Stimulated activated CD8-positive, alpha-beta memory T cell treated with anti-CD3 and anti-CD28 coated beads, Interleukin-15, amount 100 ng/mL, for 1 hour (primary cell): ENCODE results near the gene DENND4A.
"Not testable (repeated sequence)": the region's sequence is repeated elsewhere in the genome, so short reads cannot be mapped to it uniquely, and the experiment has no call there.

Experiments
- DNase-seq: peaks from one replicate; pipeline ENCODE4 v3.0.0-alpha.2; 2020; ENCODE audit warnings: low read depth

Gene DENND4A

DNA sequence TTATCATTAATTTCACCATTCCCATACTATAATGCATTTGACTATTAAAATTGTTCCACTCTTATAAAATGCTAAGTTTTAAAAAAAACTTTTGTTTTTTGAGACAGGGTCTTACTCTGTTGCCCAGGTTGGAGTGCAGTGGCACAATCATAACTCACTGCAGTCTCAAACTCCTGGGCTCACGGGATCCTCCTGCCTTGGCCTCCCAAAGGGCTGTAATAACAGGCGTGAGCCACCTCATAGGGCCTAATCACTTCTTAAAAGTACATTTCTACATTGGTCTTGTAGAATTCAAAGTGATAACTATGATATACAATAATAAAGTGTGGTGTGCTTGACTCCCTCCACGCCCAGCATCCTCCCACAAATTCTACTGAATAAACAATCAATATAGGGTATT lies 3.0 kb downstream of the DENND4A start:
- DNase-seq, result no peak

DNA sequence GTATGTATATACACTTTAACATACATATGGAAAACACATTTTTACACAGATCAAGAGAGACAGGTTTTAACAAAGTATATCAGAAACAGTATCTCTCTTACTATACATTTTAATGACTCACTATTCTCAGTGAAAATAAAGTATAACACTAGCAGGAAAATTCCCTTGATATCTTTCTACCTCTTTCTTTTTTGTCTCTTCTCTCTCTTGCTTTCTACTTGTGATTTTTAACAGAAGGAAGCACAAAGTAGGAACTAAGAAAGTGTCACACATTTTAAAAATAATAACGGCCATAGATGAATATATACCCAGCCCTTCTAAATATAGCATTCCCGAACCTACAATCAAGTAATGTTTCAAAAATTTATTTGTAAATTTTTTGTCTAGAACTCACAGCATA lies 4.8 kb downstream of the DENND4A start:
- DNase-seq, result no peak

DNA sequence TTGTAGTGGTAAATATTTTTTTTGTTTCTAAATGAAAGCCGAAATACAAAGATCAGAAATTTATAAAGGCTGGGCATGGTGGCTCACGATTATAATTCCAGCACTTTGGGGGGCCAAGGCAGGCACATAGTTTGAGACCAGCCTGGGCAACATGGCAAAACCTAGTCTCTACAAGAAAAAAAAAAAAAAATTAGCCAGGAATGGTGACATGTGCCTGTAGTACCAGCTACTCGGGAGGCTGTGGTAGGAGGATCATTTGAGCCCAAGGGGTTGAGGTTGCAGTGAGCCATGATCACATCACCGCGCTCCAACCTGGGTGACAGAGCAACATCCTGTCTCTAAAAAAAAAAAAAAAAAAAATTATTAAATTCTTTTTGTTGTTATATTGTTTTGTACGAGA lies 6.9 kb downstream of the DENND4A start:
- DNase-seq, result no peak

DNA sequence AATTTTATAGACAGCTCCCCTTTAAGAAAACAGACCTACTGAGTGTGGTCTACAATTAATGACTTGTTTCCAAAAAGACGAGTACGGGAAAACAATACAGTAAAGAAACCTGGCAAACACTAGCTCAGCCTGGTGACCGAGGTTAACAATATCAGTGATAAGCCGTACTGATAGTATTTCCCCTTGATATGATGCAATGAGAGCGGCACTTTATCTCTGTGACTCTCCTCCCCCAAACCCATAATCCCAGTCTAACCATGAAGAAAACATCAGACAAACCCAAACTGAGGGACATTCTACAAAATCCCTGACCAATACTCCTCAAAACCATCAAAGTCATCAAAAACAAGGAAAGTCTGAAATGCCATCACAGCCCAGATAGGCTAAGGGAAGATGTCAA lies 8.2 kb downstream of the DENND4A start:
- DNase-seq, result no peak

DNA sequence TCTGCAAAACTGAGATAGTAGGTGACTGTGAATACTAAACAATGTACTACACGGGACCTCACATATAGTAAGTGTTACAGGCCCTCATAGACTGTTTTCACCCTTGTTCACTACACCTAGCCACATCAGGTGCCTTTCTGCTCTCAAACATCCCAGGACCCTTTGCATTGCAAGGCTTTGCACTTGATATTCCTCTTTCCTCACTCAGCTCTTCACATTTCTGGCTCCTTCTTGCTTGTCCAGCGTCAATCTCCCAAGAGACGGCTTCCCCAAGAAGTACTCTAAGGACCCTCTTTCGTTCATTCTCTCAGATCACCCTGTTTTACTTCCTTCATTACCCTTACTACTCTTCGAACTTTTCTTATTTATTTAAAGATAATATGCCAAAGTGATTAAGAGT lies 10.0 kb downstream of the DENND4A start:
- DNase-seq, result no peak

DNA sequence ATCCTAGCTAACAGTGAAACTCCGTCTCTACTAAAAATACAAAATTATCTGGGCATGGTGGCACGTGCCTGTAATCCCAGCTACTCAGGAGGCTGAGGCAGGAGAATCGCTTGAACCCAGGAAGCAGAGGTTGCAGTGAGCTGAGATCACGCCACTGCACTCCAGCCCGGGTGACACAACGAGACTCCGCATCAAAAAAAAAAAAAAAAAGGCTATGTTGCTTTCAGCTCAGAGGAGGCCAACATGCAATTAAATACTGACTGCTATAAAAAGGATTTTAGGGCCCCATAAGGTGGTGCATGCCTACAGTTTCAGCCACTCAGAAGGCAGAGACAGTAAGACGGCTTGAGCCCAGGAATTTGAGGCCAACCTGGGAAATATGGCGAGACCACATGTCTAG lies 13.4 kb downstream of the DENND4A start:
- not testable (repeated sequence) for DNase-seq

DNA sequence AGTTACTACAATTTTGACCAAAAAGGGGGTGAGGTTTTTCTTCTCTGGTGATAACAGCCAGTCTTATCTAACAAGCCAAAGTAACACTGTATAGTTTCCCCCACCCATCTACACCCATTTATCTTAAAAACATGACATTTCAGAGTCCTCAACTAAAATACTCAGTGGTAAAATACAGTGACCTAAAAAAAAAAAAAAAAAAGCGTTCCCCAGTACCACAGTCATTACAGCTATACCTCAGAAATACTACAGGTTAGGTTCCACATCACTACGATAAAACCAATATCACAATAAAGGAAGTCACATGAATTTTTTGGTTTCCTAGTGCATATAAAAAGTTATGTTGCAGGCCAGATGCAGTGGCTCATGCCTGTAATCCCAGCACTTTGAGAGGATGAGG lies 13.8 kb downstream of the DENND4A start:
- DNase-seq, result no peak

DNA sequence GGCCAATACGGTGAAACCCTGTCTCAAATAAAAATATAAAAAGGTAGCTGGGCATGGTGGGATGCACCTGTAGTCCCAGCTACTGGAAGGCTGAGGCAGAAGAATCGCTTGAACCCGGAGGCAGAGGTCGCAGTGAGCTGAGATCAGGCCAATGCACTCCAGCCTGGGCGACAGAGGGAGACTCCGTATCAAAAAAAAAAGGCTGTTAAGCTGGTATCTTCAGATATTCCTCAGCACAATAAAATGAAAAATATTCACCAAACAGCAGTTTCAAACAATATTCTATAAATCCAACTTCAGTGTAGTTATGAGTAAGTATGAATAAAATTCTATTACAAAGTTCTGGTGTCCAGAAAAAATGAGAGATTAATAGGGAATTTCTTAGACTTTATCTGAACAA lies 14.2 kb downstream of the DENND4A start:
- DNase-seq, result no peak

DNA sequence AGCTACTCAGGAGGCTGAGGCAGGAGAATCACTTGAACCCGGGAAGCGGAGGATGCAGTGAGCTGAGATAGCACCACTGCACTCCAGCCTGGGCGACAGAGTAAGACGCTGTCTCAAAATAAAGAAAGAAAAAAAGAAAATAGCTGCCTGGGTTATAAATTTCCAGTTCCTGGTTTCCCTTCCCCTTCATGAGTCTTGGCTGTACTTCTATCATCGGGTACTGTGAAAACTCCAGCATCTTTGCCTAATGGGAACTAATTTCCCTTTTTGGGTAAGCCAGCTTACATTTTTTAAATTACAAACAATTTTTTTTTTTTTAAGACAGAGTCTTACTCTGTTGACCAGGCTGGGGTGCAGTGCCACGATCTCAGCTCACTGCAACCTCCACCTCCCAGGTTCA lies 15.0 kb downstream of the DENND4A start:
- DNase-seq, result no peak

DNA sequence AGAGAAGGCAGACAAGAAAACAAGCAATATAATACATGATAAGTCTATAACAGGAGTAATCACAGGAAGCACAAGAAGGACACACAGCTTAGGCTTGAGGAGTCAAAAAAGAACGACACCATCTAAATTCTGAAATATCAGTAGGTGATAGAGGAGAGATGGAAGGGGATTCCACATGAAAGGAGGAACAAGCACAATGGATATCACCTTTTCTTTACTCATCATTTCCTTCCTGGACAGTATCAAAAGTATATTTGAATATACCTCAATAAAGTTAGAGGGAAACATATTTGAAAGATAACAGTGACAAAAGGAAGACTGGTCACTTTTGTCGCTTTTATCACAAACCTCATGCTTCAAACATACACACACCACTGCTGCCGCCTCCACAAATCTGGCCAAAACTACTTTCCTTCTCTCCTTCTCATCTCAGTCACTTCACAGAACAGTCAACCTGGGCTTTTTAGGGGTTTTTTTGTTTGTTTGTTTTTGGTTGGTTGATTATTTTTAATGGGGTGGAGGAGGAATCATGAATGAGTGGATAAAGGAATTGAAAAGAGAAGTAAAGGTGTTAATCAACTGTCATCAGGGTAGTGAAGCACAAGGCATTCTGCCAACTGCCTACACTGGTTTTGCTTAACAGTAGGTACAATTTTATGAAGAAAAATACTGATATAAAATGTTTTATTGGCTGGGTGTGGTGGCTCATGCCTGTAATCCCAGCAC lies 18.5 kb downstream of the DENND4A start:
- no peak for DNase-seq

DNA sequence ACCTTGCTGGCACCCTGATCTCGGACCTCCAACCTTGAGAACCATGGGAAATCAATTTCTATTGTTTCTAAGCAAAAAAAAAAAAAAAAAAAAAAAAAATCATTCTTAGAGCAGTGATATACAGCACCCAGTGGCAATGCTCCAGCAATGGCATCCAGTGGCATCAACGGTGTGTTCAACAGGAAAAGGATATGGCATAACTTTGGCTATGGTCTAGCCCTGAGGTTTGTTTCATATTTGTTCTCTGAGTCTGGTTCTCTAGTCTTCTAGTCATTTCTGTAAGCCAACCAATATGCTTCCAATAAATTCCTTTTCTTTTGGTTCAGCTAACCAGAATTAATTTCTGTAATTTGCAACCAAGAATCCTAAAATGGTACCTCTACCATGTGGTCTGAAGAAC lies 19.2 kb downstream of the DENND4A start:
- DNase-seq, result no peak

DNA sequence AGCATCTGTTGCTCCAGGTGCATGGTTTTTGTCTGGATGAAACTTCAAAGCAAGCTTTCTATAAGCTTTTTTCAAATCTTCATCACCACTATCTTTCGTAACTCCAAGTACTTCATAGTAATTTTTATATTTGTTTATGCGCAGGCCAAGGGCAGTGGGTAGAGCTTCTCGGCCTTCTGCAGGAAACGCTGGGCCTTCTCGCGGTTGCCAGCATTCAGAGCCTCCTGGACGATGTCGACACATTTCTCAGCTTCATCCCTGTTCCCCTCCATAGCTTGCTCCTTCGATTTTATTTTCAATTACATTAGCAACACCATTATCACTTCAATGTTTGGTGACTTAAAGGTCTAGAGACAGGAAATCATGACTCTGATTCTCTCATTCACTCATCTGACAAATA lies 20.2 kb downstream of the DENND4A start:
- DNase-seq, result no peak

DNA sequence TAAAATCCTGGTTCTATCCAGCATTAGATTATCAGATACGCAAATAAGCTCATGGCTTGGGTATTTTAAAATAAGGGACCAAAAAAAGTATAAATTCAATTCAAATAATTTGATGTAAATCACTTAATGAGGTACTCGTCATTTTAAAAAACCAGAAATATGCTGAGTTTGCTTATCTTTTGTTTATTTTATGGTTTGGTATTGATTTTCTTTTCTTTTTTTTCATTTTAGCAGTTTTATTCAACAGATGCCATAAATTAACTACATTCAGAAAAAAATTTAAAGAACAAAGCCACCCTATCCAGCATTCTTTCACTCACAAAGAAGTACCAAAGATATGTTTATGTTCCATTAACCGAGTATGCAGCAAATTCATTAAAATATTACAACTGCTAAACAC lies 22.6 kb downstream of the DENND4A start:
- DNase-seq, result no peak

DNA sequence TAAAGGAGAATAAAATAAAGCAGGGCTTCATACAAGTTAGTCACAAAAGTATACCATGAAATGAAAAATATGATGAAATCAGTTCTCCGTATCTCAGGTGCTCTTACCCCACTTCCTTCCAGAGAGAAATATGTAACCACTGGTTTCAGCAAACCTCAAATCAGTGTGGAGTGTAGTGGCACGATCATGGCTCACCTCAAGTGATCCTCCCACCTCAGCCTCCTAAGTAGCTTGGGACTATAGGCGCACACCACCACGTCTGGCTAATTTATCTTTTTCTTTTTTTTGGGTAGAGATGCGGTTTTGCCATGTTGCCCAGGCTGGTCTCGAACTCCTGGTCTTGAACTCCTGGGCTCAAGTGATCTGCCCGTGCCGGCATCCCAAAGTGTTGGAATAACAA lies 24.2 kb downstream of the DENND4A start:
- no peak for DNase-seq

DNA sequence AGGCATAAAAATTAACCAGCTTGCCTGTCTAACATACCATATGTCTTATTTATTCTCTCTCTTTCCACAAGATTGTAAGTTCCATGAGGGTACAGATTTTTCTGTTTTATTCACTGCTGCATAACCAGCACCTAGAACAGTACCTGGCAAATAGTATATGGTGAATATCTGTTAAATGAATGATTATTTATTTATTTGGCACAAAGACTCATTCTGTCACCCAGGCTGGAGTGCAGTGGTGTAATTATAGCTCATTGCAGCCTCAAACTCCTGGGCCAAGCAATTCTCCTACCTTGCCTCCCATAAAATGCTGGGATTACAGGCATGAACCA lies 24.9 kb downstream of the DENND4A start:
- no peak for DNase-seq

DNA sequence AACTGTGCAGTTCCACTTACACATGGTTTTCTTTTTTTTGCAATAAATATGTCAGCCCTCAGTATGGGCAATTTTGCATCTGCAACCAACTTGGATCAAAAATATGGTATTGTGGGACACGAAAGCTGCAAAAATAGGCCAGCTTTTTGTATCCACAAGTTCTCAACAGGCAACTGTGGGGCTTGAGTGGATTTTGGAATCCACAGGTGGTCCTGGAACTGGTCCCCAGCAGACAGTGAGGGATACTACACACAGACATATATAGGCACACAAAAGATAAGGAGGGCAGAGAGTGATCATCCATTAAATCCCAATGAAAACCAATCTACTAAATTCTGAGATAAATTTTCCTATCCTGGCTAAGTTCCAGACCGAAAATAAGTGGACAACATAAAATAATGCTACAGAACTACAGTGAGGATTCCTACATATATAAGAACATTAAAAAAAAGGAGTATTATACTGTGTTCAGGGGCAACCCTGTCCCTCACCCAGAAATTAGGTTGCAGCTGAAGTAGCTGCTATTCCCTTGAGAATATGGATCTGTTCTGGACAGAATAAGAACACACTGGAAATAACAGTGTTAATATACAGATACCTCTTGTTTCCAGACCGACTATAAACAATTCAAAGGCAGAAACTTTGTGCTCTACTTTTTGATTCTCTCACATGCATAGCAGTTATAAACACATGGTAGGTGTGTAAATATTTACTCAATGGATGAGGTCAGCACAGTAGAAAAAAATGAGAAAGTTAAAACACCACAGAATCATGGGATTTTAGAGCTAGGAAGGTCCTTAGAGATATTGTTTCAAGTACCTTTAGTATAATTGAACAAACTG lies 25.4 kb downstream of the DENND4A start:
- DNase-seq, result no peak

DNA sequence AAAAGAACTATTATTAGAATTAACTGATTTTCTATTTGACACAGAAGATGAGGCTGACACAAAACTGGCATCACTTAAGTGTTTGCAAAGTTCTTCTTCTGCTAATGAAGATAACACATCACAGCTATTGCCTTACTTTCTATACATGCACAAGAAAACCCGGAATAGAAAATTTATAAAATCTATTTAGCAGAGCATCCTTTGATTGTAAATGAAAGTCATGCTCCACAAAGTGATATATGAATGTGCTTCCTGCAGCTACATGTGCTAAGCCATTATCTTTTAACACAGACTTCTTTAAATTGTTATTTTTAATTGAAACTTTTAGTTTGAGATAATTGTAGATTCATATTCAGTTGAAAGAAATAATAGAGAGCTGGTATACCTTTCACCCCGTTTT lies 27.0 kb downstream of the DENND4A start:
- no peak for DNase-seq

DNA sequence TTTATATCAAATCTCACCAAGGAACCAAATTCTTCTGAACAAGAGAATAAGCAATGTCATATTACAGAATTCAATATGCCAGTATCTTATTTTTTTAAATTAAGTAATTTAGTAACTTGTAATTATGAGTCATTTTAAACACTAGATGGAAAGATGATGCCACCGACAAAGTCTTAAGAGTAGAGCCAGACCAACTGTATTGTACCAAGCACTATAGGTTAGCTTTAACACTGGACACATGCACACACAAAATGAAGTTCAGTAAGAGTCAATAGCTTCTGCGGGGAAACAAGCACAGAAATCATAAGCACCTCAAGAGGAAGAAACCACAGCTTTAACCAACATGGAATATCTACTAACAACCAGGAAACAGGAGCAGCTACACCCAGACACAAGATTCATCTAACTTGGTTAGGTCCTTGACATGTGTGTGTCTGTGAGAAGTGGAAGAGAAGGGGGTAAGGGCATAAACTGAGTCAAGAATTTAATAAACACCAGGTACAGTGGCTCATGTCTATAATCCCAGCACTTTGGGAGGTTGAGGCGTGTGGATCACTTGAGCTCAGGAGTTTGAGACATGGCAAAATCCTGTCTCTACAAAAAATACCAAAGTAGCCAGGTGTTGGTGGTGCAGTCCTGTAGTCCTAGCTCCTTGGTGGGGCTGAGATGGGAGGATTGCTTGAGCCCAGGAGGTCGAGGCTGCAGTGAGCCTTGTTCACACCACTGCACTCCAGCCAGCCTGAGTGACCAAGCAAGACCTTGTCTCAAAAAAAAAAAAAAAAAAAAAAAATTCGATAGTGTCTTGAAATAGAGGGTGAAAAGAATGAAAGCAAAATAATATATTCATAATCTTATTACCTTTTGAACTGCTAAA lies 28.9 kb downstream of the DENND4A start:
- DNase-seq, result no peak

DNA sequence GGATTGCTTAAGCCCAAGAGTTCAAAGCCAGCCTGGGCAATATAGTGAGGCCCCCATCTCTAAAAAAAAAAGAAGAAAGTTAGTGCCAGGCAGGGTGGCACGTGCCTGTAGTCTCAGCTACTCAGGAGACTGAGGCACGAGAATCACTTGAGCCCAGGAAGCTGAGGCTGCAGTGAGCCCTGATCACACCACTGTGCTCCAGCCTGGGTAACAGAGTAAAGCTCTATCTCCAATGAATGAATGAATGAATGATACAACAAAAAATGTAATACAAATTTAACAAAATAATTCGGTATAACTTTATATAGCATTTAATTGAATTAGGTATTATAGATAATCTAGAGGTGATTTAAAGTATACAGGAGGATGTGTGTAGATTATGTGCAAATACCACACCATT lies 29.7 kb downstream of the DENND4A start:
- DNase-seq, result no peak

DNA sequence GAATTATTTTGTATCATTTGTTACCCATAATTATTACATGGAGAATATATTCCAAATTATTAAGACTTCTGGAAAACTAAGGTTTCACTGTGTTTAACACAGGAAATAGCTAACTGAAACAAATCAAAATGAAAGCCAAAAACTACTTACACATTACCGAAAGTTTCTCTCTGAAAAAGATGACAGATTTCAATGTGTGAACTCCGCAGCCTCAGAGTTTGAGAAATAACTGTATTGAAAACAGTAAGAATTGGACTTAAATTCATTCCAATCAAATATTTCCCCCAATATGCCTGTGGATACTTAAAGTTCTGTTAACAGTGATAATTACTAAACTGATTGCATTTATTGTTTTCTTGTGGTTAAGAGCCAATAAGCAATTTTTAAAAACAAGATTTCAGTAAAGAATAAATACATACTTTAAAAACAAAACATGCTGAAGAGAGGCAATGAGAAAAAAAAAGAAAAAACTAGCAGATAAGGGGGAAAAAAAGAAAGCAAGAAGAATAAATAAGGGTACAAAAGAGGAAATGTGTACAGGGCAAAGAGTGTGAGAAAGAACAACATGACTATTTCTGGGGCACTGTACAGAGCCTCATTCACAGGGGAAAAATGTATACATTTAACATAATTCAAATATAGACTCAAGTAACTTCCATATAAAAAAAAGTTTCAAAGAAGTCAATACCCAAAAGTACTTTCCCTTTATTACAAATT lies 30.7 kb downstream of the DENND4A start:
- no peak for DNase-seq

DNA sequence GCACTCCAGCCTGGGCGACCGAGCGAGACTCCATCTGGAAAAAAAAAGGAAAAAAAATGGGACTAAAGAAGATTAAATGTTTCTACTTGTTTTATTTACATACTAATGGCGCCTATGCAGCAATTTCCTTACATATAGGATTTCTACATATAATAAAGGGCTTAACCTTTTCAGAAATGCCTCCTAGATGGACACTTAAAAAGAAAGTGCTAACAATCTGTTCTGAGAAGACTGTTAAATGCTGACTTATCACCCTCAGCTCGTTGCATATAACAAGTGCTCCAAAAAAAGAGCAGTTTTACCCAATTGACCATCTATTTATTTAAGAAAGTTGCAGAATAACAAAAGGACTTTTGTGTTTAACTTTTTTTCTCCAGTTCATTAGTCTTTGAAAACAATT lies 32.7 kb downstream of the DENND4A start:
- no peak for DNase-seq

DNA sequence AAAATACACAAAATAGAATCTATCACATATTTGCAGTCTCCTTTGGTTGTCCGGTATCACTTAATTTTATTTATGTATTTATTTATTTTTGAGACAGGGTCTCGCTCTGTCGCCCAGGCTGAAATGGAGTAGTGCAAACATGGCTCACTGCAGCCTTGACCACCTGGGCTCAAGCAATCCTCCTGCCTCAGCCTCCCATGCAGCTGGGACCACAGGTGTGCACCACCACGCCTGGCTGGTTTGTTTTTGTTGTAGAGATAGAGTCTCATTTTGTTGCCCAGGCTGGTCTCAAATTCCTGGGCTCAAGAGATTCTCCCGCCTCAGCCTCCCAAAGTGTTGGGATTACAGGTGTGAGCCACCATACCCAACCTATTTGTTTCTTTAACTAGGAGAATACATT lies 33.9 kb downstream of the DENND4A start:
- no peak for DNase-seq
